Esophagus muscularis mucosa (tissue), 3 donors: Measurements from ENCODE around the gene SLC4A1.

Experiments used
- CTCF ChIP-seq, 3 experiments: fragments of 200-600 bp in 2 of 3; fragments of 450-650 bp in 1 of 3; sonication (generic) in 2 of 3; IDR thresholded peaks; one replicate each; pipeline ENCODE4 v1.5.1; 2017 to 2019; ENCODE audit warnings: antibody characterized with exemption in 3 of 3, mild to moderate bottlenecking in 2 of 3, moderate library complexity in 1 of 3
- POLR2AphosphoS5 ChIP-seq, 2 donors: sonication (generic); formaldehyde crosslinking; IDR thresholded peaks; one replicate each; pipeline ENCODE4 v1.6.1; 2017; ENCODE audit warnings: antibody characterized with exemption in 2 of 2

- TF ChIP-seq CTCF (IDR thresholded peaks at IDR 0.05) (peak in 1 of 3 experiments; percentile 10), POLR2AphosphoS5 (IDR thresholded peaks at IDR 0.05) (peak in 1 of 2 donors; percentile 43)
These were observed 40.4 kb upstream of the SLC4A1 start, which contains the start of gene RUNDC3A for GRCh38 chr17:44308320-44308818.
